Naive thymus-derived CD8-positive, alpha-beta T cell (primary cell): ENCODE data around the gene CYP1A2. TPM values are rescaled to one million over a fixed set of nuclear protein-coding genes. Genes with fewer than 3 reads are reported as not detected.

ENCODE experiments used
- ATAC-seq, 2 donors: fragments of 150-1000 bp; cut with Tn5 transposase in 1 of 2; sonication (Bioruptor Pico), chemical (Tn5 transposase) in 1 of 2; 1 replicate in 1 of 2; 2 replicates in 1 of 2; pipeline ENCODE4 v1.10.0; 2021; ENCODE audit warnings: mild to moderate bottlenecking in 2 of 2, moderate library complexity in 2 of 2
- POLR2A ChIA-PET: fragments of 350-600 bp; sonication (Branson Sonifier 250); formaldehyde crosslinking; loops from one replicate; lab custom pipeline; 2021; ENCODE audit warnings: antibody characterized with exemption; lab: Charles Lee
- DNase-seq, 10 donors: peaks; one replicate each; pipeline versions ENCODE4 v3.0.0 to v3.0.0-alpha.2; 2020 to 2022
- H3K27ac Mint-ChIP-seq, 10 donors: one replicate each; pipeline ENCODE4 v1.8.0; 2020 to 2022; ENCODE audit warnings: mild to moderate bottlenecking in 10 of 10, mixed read lengths in 10 of 10, moderate library complexity in 4 of 10, inconsistent platforms in 1 of 10
- H3K27me3 Mint-ChIP-seq, 5 donors: one replicate each; pipeline ENCODE4 v1.8.0; 2021 to 2022; ENCODE audit warnings: mixed read lengths in 5 of 5
- H3K36me3 Mint-ChIP-seq, 3 donors: one replicate each; pipeline ENCODE4 v1.8.0; 2020 to 2022; ENCODE audit warnings: mixed read lengths in 3 of 3, mild to moderate bottlenecking in 2 of 3, inconsistent platforms in 1 of 3
- H3K4me1 Mint-ChIP-seq, 4 donors: one replicate each; pipeline ENCODE4 v1.8.0; 2021 to 2022; ENCODE audit warnings: mixed read lengths in 4 of 4
- H3K4me3 Mint-ChIP-seq, 10 donors: one replicate each; pipeline ENCODE4 v1.8.0; 2020 to 2022; ENCODE audit warnings: mild to moderate bottlenecking in 10 of 10, mixed read lengths in 10 of 10, moderate library complexity in 6 of 10, inconsistent platforms in 1 of 10
- H3K9me3 Mint-ChIP-seq, 9 donors: one replicate each; pipeline ENCODE4 v1.8.0; 2020 to 2022; ENCODE audit warnings: mixed read lengths in 9 of 9, mild to moderate bottlenecking in 3 of 9, inconsistent platforms in 1 of 9, moderate library complexity in 1 of 9
- polyA plus RNA-seq, 3 donors: library from polyadenylated mRNA; unstranded; fragments of 300-500 nt; fragmentation: Illumina TruSeq; gene quantifications; one replicate each; pipeline ENCODE4 v1.2.3, GENCODE V29; 2021
- total RNA-seq, 8 experiments: library from RNA in 2 of 8; stranded (reverse) in 2 of 8; gene quantifications; one replicate each; pipeline ENCODE4 v1.2.3 and lab custom pipeline; 2021 to 2026

The CYP1A2 gene
- total and polyA plus RNA-seq, 5 experiments from 2014 or later: not detected

DNA sequence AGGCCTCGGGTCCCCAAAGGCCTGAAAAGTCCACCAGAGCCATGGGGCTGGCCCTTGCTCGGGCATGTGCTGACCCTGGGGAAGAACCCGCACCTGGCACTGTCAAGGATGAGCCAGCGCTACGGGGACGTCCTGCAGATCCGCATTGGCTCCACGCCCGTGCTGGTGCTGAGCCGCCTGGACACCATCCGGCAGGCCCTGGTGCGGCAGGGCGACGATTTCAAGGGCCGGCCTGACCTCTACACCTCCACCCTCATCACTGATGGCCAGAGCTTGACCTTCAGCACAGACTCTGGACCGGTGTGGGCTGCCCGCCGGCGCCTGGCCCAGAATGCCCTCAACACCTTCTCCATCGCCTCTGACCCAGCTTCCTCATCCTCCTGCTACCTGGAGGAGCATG lies 1.2 kb downstream of the CYP1A2 start:
- H3K9me3 Mint-ChIP-seq: no peaks in the 10 kb centered on the region
- no peaks in the 10 kb centered on the region for H3K36me3 Mint-ChIP-seq
- no peak for ATAC-seq
- DNase-seq: no peak
- H3K27me3 Mint-ChIP-seq: peaks cover 0 to 2% (median 0%) of the 10 kb centered on the region in 5 donors
- no peak overlapping the region for H3K4me3 Mint-ChIP-seq
- POLR2A ChIA-PET: no interaction called here
- H3K4me1 Mint-ChIP-seq: no peaks in the 10 kb centered on the region
- no peak overlapping the region for H3K27ac Mint-ChIP-seq

DNA sequence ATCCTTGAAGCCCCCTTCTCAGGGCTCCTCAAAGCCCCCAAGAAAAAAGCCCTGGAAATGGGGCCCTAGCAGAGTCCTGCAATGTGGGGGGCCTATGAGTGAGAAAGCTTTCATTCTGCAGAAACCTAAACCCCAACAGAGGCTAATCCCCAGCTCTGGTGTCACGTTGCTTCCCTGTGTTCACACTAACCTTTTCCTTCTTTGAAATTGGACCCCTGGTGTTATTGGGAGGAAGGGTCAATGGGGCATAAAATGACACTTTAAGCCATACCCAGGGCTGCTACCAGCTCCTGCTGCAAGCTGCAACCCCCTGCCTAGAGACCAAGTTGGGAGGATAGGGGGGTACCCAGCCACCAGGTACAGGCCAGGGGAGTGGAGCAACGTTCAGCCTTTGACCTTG lies 2.1 kb downstream of the CYP1A2 start:
- Mint-ChIP-seq H3K4me1 (no peaks in the 10 kb centered on the region), H3K4me3 (no peak overlapping the region), H3K27ac (no peak overlapping the region), H3K36me3 (no peaks in the 10 kb centered on the region), H3K9me3 (no peaks in the 10 kb centered on the region), H3K27me3 (peaks cover 0 to 2% (median 0%) of the 10 kb centered on the region in 5 donors)
- no peak for DNase-seq
- ATAC-seq: no peak
- POLR2A ChIA-PET: no interaction called here

DNA sequence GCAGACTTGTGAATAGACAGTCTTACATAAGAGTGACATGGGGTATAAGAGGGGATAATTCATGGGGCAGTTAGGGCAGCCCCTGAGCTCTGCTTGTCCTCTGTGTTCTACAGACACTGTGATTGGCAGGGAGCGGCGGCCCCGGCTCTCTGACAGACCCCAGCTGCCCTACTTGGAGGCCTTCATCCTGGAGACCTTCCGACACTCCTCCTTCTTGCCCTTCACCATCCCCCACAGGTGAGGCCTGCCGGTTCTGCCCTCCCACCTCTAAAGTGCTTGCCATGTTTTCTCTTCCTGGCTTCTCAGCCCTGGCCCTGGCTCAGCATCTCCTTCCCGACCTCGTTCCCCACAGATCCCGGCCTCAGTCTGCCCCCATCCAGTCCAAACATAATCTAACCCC lies 3.4 kb downstream of the CYP1A2 start:
- peaks cover 0 to 2% (median 0%) of the 10 kb centered on the region in 5 donors for H3K27me3 Mint-ChIP-seq
- no peaks in the 10 kb centered on the region for H3K36me3 Mint-ChIP-seq
- POLR2A ChIA-PET: no interaction called here
- no peaks in the 10 kb centered on the region for H3K9me3 Mint-ChIP-seq
- no peak overlapping the region for H3K27ac Mint-ChIP-seq
- ATAC-seq (no peak), DNase-seq (no peak)
- no peaks in the 10 kb centered on the region for H3K4me1 Mint-ChIP-seq
- H3K4me3 Mint-ChIP-seq: no peak overlapping the region

DNA sequence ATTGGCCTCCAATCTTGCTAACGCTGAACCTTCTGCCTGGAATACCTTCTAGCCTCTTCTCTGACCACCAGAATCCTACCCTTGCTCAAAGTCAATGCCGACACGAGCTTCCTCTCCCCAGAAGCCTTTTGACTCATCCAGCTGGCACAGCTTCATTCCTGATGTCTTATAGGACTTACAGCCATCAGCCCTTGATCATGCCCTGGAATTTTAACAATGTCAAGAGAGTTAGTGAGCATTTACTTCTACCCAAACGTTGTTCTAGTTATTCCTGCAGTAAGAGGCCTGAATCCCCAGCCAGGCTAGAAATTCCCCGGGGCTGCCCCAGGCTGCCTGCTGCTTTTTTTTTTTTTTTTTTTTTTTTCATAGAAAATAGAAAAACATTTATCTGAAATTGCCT lies 3.9 kb downstream of the CYP1A2 start:
- Mint-ChIP-seq H3K27me3 (peaks cover 0 to 2% (median 0%) of the 10 kb centered on the region in 5 donors), H3K4me1 (no peaks in the 10 kb centered on the region), H3K27ac (no peak overlapping the region), H3K9me3 (no peaks in the 10 kb centered on the region), H3K4me3 (no peak overlapping the region), H3K36me3 (no peaks in the 10 kb centered on the region)
- DNase-seq (no peak), ATAC-seq (no peak)
- POLR2A ChIA-PET: no interaction called here

DNA sequence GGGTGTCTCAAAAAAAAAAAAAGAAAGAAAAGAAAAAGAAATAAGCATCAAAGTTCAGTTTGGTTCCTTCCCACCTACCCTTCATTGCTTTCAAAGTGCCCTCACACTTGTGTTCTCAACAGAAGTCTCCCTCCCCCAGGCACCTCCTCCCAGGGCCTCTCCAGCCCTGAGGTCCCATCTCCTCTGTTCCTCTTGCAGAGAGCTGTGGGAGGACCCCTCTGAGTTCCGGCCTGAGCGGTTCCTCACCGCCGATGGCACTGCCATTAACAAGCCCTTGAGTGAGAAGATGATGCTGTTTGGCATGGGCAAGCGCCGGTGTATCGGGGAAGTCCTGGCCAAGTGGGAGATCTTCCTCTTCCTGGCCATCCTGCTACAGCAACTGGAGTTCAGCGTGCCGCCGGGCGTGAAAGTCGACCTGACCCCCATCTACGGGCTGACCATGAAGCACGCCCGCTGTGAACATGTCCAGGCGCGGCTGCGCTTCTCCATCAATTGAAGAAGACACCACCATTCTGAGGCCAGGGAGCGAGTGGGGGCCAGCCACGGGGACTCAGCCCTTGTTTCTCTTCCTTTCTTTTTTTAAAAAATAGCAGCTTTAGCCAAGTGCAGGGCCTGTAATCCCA lies 6.1 kb downstream of the CYP1A2 start:
- DNase-seq: no peak
- H3K9me3 Mint-ChIP-seq: no peaks in the 10 kb centered on the region
- peaks cover 0 to 2% (median 0%) of the 10 kb centered on the region in 5 donors for H3K27me3 Mint-ChIP-seq
- H3K36me3 Mint-ChIP-seq: no peaks in the 10 kb centered on the region
- no peaks in the 10 kb centered on the region for H3K4me1 Mint-ChIP-seq
- ATAC-seq: no peak
- POLR2A ChIA-PET: no interaction called here
- H3K27ac Mint-ChIP-seq: no peak overlapping the region
- H3K4me3 Mint-ChIP-seq: no peak overlapping the region

DNA sequence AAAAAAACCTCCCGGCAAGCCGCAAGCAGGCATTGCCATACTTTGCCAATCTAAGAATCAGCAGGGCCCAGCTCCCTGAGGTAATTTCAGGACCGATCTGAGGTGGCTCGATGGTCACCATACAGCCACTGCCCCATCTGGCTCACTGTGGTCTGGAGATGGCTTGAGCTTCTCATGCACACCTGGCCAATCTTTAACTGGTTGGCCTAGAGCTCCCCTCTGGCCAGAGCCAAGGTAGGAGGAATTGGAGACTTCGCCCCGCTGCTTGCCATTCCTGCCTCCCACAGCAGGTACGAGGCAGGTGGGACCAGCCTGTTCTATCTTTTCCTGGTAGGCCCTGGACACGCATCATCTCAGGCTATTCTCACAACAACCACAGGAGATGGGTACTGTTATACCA lies 10.1 kb downstream of the CYP1A2 start:
- Mint-ChIP-seq H3K9me3 (no peaks in the 10 kb centered on the region), H3K36me3 (no peaks in the 10 kb centered on the region), H3K4me3 (no peak overlapping the region), H3K27ac (no peak overlapping the region), H3K27me3 (peaks cover 0 to 2% (median 1%) of the 10 kb centered on the region in 5 donors), H3K4me1 (peaks cover 2 to 11% (median 3%) of the 10 kb centered on the region in 4 donors)
- DNase-seq: no peak
- POLR2A ChIA-PET: no interaction called here
- no peak for ATAC-seq

DNA sequence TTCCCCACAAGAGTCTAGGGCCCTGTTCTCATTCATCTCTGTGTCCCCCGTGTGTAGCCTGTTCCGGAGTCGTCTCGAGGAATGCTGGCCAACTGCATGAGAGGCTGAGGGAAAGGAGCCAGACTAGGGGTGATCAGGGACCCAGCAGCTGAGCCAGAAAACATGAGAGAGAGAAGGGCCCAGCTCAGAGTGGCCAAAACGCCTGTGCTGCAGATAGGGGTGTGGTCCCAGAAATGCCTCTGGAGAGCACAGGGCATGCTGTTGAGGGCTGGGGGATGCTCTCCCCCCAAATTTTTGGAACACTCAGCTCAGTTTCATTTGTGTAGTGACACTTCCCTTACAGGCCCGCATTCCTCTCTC lies 14.1 kb downstream of the CYP1A2 start:
- H3K4me1 Mint-ChIP-seq: peaks cover 2 to 11% (median 3%) of the 10 kb centered on the region in 4 donors
- peaks cover 0 to 5% (median 1%) of the 10 kb centered on the region in 5 donors for H3K27me3 Mint-ChIP-seq
- no peak overlapping the region for H3K4me3 Mint-ChIP-seq
- no peak for DNase-seq
- H3K27ac Mint-ChIP-seq: peak overlapping the region in 2 of 10 donors; percentile 4 to 56
- no peak for ATAC-seq
- H3K36me3 Mint-ChIP-seq: no peaks in the 10 kb centered on the region
- POLR2A ChIA-PET: interaction anchor here (0.6 to 1.2 kb wide), 2 partner anchors 63 to 129 kb away, joined by 3 read pairs; no protein-coding TSS in a partner anchor
- H3K9me3 Mint-ChIP-seq: no peaks in the 10 kb centered on the region

DNA sequence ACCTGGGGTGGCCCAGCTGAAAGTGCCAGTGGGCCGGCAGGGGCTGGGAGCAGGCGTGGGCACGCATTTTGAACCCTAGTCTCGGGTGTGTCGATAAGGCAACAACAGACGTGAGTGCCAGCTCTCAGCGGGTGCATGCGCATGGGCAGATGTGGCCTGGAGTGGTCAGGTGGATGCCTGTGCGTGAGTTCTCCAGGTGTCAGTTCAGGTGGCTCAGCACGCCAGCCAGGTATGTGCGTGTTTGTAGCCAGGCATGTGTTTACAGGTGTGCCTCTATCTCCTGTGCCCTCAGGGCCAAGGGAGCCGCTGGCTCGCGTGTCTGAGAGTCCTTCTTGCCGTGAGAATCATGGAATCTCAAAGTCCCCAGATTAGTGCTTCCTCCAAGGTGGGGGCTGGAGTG lies 14.8 kb downstream of the CYP1A2 start:
- POLR2A ChIA-PET: interaction anchor here (0.6 to 1.2 kb wide), 2 partner anchors 125 to 130 kb away, joined by 3 to 5 read pairs; no protein-coding TSS in a partner anchor
- H3K4me3 Mint-ChIP-seq: no peak overlapping the region
- H3K9me3 Mint-ChIP-seq: no peaks in the 10 kb centered on the region
- H3K36me3 Mint-ChIP-seq: no peaks in the 10 kb centered on the region
- ATAC-seq (no peak), DNase-seq (no peak)
- H3K4me1 Mint-ChIP-seq: peaks cover 2 to 11% (median 3%) of the 10 kb centered on the region in 4 donors
- H3K27me3 Mint-ChIP-seq: peaks cover 0 to 5% (median 1%) of the 10 kb centered on the region in 5 donors
- no peak overlapping the region for H3K27ac Mint-ChIP-seq

DNA sequence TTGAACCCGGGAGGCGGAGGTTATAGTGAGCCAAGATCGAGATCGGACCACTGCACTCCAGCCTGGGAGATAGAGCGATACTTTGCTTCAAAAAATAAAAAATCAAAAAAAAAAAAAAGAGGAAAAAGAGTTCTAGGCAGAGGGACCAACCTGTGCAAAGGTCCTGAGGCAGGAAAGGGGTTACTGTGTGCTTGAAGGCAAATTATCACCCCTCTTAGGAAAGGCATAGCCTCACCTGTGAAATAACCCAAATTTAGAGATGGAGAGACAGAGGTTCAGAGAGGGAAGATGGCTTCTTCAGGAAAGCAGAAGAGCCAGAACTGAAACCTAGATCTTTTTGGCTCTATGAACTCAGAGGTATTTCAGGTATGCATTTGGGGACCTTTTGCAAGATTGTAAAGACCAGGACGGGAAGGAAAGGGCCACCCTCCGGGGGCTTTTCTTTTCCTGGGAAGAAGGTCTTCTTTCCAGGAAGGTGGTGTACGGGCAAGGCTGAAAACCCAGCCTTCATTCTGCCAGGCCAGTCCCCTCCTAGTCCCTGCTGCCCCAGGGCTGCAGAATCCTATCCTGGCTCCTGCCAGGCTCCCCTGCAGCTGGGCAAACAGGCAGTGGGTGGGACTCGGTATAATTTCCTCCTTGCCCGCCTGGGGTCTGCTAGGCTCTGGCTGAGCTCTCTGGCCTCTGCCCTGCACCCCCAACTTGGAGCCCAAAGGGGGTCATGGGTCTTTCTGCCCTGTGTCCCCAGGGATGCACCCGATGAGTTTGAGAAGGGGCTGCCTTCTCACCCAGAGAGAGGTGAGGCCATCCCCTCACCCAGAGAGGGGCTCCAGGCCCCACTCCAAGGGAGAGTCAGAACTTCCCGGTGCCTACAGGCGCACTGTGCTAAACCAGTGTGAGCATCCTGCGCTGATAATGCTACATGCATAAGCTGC lies 18.8 kb downstream of the CYP1A2 start:
- H3K4me1 Mint-ChIP-seq: peaks cover 7 to 26% (median 21%) of the 10 kb centered on the region in 4 donors
- DNase-seq (peak in 1 of 10 donors; percentile 50), ATAC-seq (no peak)
- POLR2A ChIA-PET: interaction anchor here (0.7 to 31.0 kb wide), 7 partner anchors 8 to 393 kb away, joined by 3 to 1300 read pairs (median 3); partner anchors contain the start of genes CSK and UBL7
- H3K27me3 Mint-ChIP-seq: peaks cover 0 to 6% (median 1%) of the 10 kb centered on the region in 5 donors
- no peak overlapping the region for H3K27ac Mint-ChIP-seq
- no peaks in the 10 kb centered on the region for H3K9me3 Mint-ChIP-seq
- H3K36me3 Mint-ChIP-seq: no peaks in the 10 kb centered on the region
- no peak overlapping the region for H3K4me3 Mint-ChIP-seq

DNA sequence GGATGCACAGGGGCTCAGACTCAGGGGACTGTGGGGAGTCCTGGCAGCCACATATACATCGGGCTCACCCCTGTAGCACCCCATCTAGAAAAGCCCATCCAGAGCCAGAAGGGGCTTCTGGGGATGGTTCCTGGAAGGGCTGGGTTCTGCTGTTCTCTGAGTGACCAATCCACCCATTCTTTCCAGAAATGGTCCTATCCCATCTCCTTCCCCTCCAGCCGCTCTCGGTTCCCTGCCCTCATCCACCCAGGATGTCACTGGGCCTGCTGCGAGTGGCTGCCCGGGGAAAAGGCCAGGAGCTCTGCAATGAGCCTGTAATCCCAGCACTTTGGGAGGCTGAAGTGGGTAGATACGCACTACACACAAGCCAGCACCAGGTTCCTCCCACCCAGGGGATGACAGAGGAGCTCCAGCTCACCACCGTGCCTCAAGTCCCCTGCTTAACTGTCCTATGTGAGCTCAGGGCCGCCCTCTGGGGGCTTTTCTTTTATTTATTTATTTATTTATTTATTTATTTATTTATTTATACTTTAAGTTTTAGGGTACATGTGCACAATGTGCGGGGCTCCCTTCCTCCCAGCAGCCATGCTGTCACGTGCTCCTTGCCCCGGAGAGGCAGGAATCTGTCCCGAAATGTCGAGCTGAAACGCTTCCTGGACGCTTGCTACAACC lies 19.6 kb downstream of the CYP1A2 start:
- ATAC-seq (no peak), DNase-seq (no peak)
- peak overlapping the region in 2 of 10 donors; percentile 16 to 63 for H3K27ac Mint-ChIP-seq
- POLR2A ChIA-PET: interaction anchor here (0.9 to 31.0 kb wide), 6 partner anchors 9 to 394 kb away, joined by 3 to 1300 read pairs (median 4); partner anchors contain the start of genes CSK and UBL7
- H3K36me3 Mint-ChIP-seq: no peaks in the 10 kb centered on the region
- no peaks in the 10 kb centered on the region for H3K9me3 Mint-ChIP-seq
- H3K4me1 Mint-ChIP-seq: peaks cover 7 to 26% (median 23%) of the 10 kb centered on the region in 4 donors
- peaks cover 0 to 6% (median 1%) of the 10 kb centered on the region in 5 donors for H3K27me3 Mint-ChIP-seq
- no peak overlapping the region for H3K4me3 Mint-ChIP-seq

DNA sequence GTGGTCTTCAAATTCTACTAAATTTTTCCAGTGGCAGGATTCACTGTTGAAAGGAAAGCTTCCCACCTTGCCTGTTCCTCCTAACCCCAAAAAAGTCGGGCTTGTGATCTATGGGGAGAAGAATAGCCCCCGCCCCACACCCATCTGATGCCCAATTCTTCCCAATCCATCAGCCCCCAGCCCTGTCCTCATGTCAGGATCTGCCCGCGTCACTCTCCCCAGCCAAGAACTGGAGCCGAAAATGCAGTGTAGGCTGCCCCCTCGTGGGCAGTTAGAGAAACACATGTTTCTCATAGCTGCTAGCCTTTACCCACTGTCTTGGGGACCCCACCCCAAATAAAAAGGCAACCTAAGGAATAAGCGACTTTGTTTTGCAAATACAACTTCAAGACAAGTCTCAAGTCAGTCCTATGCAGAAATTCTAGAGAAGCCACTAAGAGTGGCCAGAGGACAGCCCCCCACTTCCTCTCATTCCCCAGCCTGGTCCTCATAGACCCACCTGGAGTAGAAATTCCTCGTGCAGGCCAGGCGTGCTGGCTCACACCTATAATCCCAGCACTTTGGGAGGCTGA lies 20.2 kb downstream of the CYP1A2 start:
- POLR2A ChIA-PET: interaction anchor here (0.7 to 31.0 kb wide), 9 partner anchors 9 to 399 kb away, joined by 3 to 1300 read pairs (median 3); partner anchors contain the start of genes CSK and UBL7
- ATAC-seq (peak; percentile 52 to 55), DNase-seq (peak; percentile 42 to 79 (median 62))
- Mint-ChIP-seq H3K4me3 (peak overlapping the region in 2 of 10 donors; percentile 29 to 50), H3K4me1 (peaks cover 7 to 32% (median 28%) of the 10 kb centered on the region in 4 donors), H3K27me3 (peaks cover 0 to 6% (median 1%) of the 10 kb centered on the region in 5 donors), H3K27ac (peak overlapping the region in 3 of 10 donors; percentile 10 to 63 (median 16)), H3K36me3 (no peaks in the 10 kb centered on the region), H3K9me3 (no peaks in the 10 kb centered on the region)
